Heart right ventricle (tissue), 16 donors: ENCODE results near the gene TMEM221. TPM values are rescaled to one million over a fixed set of nuclear protein-coding genes. Genes with fewer than 3 reads are reported as not detected.

Experiments used
- ATAC-seq, 8 donors: fragments of 200-7000 bp; cut with Tn5 transposase; one replicate each; pipeline ENCODE4 v1.9.1; 2020; ENCODE audit warnings: mild to moderate bottlenecking in 8 of 8, moderate library complexity in 8 of 8, moderate number of reproducible peaks in 1 of 8
- DNase-seq, 2 donors: peaks; one replicate each; pipeline ENCODE4 v3.0.0-alpha.2; 2020
- H3K27ac ChIP-seq, 10 donors: fragments of 200-600 bp; sonication (generic) in 2 of 10; one replicate each; pipeline versions ENCODE4 v1.5.0 to v1.8.0; 2020 to 2022; ENCODE audit warnings: mild to moderate bottlenecking in 3 of 10
- H3K27me3 ChIP-seq, 7 donors: fragments of 200-600 bp; one replicate each; pipeline ENCODE4 v1.8.0; 2021 to 2022; ENCODE audit warnings: mild to moderate bottlenecking in 2 of 7
- H3K36me3 ChIP-seq, 9 donors: fragments of 200-600 bp; sonication (generic) in 1 of 9; one replicate each; pipeline versions ENCODE4 v1.5.0 to v1.8.0; 2020 to 2022; ENCODE audit warnings: mild to moderate bottlenecking in 2 of 9
- H3K4me1 ChIP-seq, 9 donors: fragments of 200-600 bp; sonication (generic) in 1 of 9; one replicate each; pipeline versions ENCODE4 v1.5.0 to v1.8.0; 2020 to 2022; ENCODE audit warnings: mild to moderate bottlenecking in 4 of 9
- H3K4me3 ChIP-seq, 10 donors: fragments of 200-600 bp; sonication (generic) in 2 of 10; one replicate each; pipeline versions ENCODE4 v1.5.0 to v1.8.0; 2020 to 2022; ENCODE audit warnings: mild to moderate bottlenecking in 7 of 10, moderate library complexity in 2 of 10
- H3K9me3 ChIP-seq, 11 donors: fragments of 200-600 bp in 10 of 11; sonication (generic) in 2 of 11; one replicate each; pipeline versions ENCODE4 v1.5.0 to v1.8.0; 2013 to 2022; ENCODE audit warnings: mild to moderate bottlenecking in 2 of 11, control low read depth in 1 of 11, moderate library complexity in 1 of 11
- WGBS, 2 donors: extraction: QIAGEN DNeasy Blood & Tissue Kit; methylation state at CpG; one replicate each; pipeline ENCODE4 v1.1.7; 2013; ENCODE audit warnings: inconsistent platforms in 1 of 2; 5-methylcytosine and 5-hydroxymethylcytosine counted together
- intact Hi-C, 10 donors: fragments of 100-400 bp; cut with DNase I; formaldehyde crosslinking; loops; one replicate each; pipeline versions ENCODE4 v1.11.1 to v1.14.2; 2022
- polyA plus RNA-seq, 2 donors: library from polyadenylated mRNA; stranded (reverse); fragments of 200-250 nt; gene quantifications; one replicate each; pipeline ENCODE4 v1.2.3, GENCODE V29; 2013
- total RNA-seq, 10 donors: library from RNA; stranded (reverse); fragmentation: NEBNext Ultra II Directional in 3 of 10; extraction: Animal tissue kit (Norgen Biotek cat#: 25700) in 3 of 10; gene quantifications; one replicate each; pipeline versions ENCODE4 v1.2.1 to v1.2.4, GENCODE V29; 2021 to 2023
- TF ChIP-seq, protein P1 (sequence below), 9 donors: fragments of 200-600 bp; sonication (generic) in 2 of 9; IDR thresholded peaks; one replicate each; pipeline versions ENCODE4 v1.5.0 to v1.8.0; 2021 to 2022; ENCODE audit warnings: antibody characterized with exemption in 9 of 9, mild to moderate bottlenecking in 5 of 9, moderate library complexity in 1 of 9
- donor health status: Arrhythmogenic right ventricular cardiomyopathy.
- donor health status: ischemic (EF 13 %, LVEDD 7.1; RV severe dilation, severe dysfunction).
- donor health status: healthy with polysubstance abuse.
- donor health status: DM: no; HTN: yes; CAD: no.
- donor health status: DM: no; HTN: no; CAD: no.
- donor health status: ischemic (EF 25% LVEDD 6.9; RV normal size, moderate dysfunction).
- donor health status: ischemic (EF 25% LVEDD 5.7; RV mildly dilated, moderate dysfunction).
- donor health status: healthy.
- donor health status: DM: yes; HTN: yes; CAD: no.
- donor health status: Ischemic cardiomyopathy.
- donor health status: ischemic (EF 35%, LVEDD 5.7; RV mildly dilated, moderate dysfunction).
- donor health status: nonischemic (EF 11% LVEDD 7.7; RV severe dilation, severe dysfunction).
- donor health status: DM: yes; HTN: yes; CAD: no.
- donor health status: PGD.
- donor health status: ischemic (EF 29% LVEDD 5.4; RV normal size, mild dysfunction).
- donor health status: nonischemic (EF 23%, LVEDD 6.1; RV moderate dilation, normal function).

Gene TMEM221
- total and polyA plus RNA-seq, 12 donors: 0.03 to 0.20 (median 0.12) TPM; not detected in 9

DNA sequence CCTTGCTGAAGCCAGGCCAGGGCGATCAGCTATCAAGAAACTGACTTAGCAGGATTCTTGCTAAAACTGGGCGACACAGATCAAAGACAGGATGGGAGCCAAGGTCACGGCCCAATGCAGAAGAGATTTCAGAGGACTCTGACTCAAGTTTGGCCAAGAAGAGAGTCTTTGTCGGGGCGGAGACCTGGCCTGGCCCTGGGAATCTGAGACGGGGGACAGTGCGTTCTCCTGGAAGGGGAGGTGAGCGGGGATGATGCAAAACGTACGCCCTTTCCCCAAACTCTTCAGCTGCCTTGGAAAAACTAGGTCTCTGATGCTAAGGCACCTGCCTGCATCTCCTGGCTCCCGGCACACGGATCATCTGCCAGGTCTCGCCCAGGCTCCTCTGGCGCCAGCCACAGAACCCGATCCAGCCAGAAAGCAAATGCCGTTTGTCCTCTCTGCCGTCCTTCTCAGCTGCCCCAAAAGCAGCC, 18.8 kb downstream of the TMEM221 start:
- no peak for ATAC-seq
- H3K9me3 ChIP-seq: no peaks in the 10 kb centered on the region
- intact Hi-C loops: loop anchor here in 1 of 10 donors (5.0 kb wide), 1 partner anchor 363 kb away; no protein-coding TSS in a partner anchor
- no peak for DNase-seq
- no peaks in the 10 kb centered on the region for H3K36me3 ChIP-seq
- TF ChIP-seq, protein P1, sequence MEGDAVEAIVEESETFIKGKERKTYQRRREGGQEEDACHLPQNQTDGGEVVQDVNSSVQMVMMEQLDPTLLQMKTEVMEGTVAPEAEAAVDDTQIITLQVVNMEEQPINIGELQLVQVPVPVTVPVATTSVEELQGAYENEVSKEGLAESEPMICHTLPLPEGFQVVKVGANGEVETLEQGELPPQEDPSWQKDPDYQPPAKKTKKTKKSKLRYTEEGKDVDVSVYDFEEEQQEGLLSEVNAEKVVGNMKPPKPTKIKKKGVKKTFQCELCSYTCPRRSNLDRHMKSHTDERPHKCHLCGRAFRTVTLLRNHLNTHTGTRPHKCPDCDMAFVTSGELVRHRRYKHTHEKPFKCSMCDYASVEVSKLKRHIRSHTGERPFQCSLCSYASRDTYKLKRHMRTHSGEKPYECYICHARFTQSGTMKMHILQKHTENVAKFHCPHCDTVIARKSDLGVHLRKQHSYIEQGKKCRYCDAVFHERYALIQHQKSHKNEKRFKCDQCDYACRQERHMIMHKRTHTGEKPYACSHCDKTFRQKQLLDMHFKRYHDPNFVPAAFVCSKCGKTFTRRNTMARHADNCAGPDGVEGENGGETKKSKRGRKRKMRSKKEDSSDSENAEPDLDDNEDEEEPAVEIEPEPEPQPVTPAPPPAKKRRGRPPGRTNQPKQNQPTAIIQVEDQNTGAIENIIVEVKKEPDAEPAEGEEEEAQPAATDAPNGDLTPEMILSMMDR (IDR thresholded peaks at IDR 0.05): no peak
- no peak overlapping the region for H3K4me3 ChIP-seq
- H3K27me3 ChIP-seq: no peaks in the 10 kb centered on the region
- WGBS, 2 donors: 59 to 65% methylated on average over 17 of the region's 17 CpGs
- H3K4me1 ChIP-seq: peaks cover 0 to 5% (median 0%) of the 10 kb centered on the region in 9 donors
- no peak overlapping the region for H3K27ac ChIP-seq

DNA sequence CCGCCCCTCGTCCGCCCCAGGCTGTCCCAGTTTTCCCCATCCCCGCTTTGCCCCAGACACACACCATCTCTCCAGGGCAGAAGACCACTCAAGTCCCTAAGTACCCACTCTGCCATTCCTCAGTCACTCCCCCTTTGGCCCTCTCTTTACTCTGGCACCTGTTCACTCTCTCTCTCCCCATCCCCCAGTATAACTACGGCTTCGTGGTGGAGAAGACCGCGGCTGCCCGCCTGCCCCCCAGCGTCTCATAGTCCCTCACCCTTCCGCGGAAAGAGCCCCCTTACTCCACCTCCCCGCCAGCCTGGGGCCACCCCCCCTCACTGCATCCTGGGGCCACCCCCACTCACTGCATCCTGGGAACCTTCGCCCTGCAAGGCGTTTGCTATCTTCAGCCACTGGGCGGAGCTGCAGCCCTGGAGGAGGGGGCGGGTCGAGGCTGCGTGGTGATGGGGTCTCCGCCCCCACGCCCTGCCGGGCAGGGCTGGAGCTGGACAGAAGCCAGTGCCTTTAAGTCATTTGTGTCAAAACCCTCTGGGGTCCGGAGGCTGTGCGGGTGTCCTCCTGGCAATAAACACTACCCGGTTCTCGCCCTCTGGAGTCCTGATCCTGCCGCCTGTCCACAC, 23.6 kb downstream of the TMEM221 start:
- Histone ChIP-seq H3K27me3 (no peaks in the 10 kb centered on the region), H3K4me3 (no peak overlapping the region), H3K9me3 (no peaks in the 10 kb centered on the region), H3K36me3 (peaks cover 0 to 23% (median 0%) of the 10 kb centered on the region in 9 donors), H3K27ac (no peak overlapping the region), H3K4me1 (peaks cover 0 to 16% (median 9%) of the 10 kb centered on the region in 9 donors)
- WGBS, 2 donors: 25 to 32% methylated on average over 27 of the region's 27 CpGs
- TF ChIP-seq, protein P1 (IDR thresholded peaks at IDR 0.05): peak in 7 of 9 donors; percentile 24 to 51 (median 38)
- intact Hi-C loops: no loop called here
- peak in 4 of 8 donors; percentile 27 to 53 (median 42) for ATAC-seq
- DNase-seq: peak in 1 of 2 donors; percentile 34

DNA sequence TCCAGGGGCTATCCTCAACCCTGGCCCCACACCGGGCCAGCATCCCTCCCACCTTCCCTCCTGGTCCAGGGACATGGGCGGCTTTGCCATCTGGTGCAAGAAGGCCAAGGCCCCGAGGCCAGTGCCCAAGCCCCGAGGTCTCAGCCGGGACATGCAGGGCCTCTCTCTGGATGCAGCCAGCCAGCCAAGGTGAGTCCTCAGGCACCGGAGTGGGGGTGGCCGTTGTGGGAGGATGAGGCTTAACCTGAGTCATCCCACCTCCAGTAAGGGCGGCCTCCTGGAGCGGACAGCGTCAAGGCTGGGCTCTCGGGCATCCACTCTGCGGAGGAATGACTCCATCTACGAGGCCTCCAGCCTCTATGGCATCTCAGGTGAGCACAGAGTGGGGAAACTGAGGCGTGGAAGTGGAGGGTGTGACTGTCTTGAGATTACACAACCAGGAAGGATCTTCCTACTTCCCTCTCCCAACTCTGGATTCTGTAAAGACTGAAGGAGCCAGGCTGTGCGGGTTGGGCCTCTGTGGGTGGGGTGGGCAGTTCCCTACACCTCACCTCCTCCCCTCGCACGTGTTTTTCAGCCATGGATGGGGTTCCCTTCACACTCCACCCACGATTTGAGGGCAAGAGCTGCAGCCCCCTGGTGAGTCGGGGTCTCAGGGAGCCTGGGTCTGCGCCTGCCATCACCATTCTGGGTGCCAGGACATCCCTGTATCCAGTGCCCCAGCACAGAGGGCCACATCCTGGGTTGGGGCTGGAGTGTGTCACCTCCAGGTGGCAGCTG, 24.8 kb downstream of the TMEM221 start:
- H3K4me3 ChIP-seq: no peak overlapping the region
- H3K27me3 ChIP-seq: no peaks in the 10 kb centered on the region
- TF ChIP-seq, protein P1 (IDR thresholded peaks at IDR 0.05): no peak
- H3K27ac ChIP-seq: no peak overlapping the region
- peaks cover 0 to 23% (median 0%) of the 10 kb centered on the region in 9 donors for H3K36me3 ChIP-seq
- H3K4me1 ChIP-seq: peaks cover 0 to 22% (median 15%) of the 10 kb centered on the region in 9 donors
- no peak for ATAC-seq
- no peak for DNase-seq
- 95% methylated on average over 20 of the region's 20 CpGs for WGBS, 2 donors
- intact Hi-C loops: no loop called here
- no peaks in the 10 kb centered on the region for H3K9me3 ChIP-seq

DNA sequence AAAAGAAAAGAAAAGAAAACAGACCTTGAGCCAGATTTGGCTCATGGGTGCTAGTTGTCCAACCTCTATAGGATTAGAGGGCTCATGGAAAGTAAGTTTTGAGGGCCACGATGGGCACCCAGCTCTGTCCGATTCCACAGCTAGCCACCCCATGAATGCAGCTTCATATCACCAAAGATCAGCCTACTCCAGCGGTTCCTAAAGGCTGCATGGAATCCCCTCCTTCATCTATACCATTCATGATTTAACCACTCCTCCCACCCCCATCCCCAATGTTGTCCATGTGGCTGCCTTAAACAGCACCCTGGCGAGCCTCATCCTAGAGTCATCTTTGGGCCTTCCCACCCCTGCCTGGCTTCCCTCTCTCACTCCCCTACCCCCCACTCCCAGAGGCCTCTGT, 26.5 kb downstream of the TMEM221 start:
- TF ChIP-seq, protein P1 (IDR thresholded peaks at IDR 0.05): no peak
- ATAC-seq: no peak
- no peak overlapping the region for H3K27ac ChIP-seq
- H3K36me3 ChIP-seq: peaks cover 0 to 23% (median 0%) of the 10 kb centered on the region in 9 donors
- peaks cover 0 to 22% (median 15%) of the 10 kb centered on the region in 9 donors for H3K4me1 ChIP-seq
- no peak for DNase-seq
- intact Hi-C loops: no loop called here
- no peaks in the 10 kb centered on the region for H3K9me3 ChIP-seq
- 98% methylated on average over 4 of the region's 4 CpGs for WGBS, 2 donors
- no peak overlapping the region for H3K4me3 ChIP-seq
- H3K27me3 ChIP-seq: no peaks in the 10 kb centered on the region
